Activated naive CD4-positive, alpha-beta T cell treated with anti-CD3 and anti-CD28 coated beads, Interleukin-2, amount 10 ng/mL, durations not matched to agents 7 days and 5 days (primary cell): ENCODE measurements around the gene S100A10.
A peak's percentile ranks its signal among the peaks of the same experiment; 100 is the strongest.

Experiments used
- CTCF ChIA-PET: fragments of 350-600 bp; sonication (Branson Sonifier 250); formaldehyde crosslinking; loops from one replicate; lab custom pipeline; 2021; ENCODE audit warnings: antibody characterized with exemption; lab: Charles Lee
- DNase-seq: peaks from one replicate; pipeline ENCODE4 v3.0.0-alpha.2; 2020
- H3K27ac Mint-ChIP-seq: one replicate; pipeline ENCODE4 v1.8.0; 2021; ENCODE audit warnings: mild to moderate bottlenecking, moderate library complexity, mixed read lengths
- H3K27me3 Mint-ChIP-seq: one replicate; pipeline ENCODE4 v1.8.0; 2021; ENCODE audit warnings: mild to moderate bottlenecking, mixed read lengths
- H3K36me3 Mint-ChIP-seq: one replicate; pipeline ENCODE4 v1.8.0; 2021; ENCODE audit warnings: mixed read lengths
- H3K4me1 Mint-ChIP-seq: one replicate; pipeline ENCODE4 v1.8.0; 2021; ENCODE audit warnings: mixed read lengths
- H3K4me3 Mint-ChIP-seq: one replicate; pipeline ENCODE4 v1.8.0; 2021; ENCODE audit warnings: mild to moderate bottlenecking, moderate library complexity, mixed read lengths
- H3K9me3 Mint-ChIP-seq: one replicate; pipeline ENCODE4 v1.8.0; 2021; ENCODE audit warnings: mixed read lengths

Gene S100A10

DNA sequence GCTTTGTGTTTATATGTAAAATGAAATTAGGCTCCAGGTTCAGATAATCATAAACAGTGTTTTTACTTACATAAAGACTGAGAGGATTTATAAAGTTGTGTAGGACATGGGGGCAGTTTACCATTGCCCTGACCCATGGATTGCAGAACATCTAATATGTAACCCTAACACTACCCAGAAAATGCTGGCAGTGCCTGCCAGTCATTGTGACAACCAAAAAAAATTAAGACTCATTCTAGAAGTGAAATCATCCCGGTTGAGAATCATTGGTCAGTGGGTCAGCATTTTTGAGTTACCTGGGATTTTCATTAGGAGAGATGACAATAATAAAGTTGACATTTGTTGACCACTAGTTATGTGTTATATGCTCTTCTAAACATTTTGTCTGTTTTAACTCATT, 53.1 kb downstream of the S100A10 start:
- CTCF ChIA-PET = interaction anchor here (1.2 to 10.8 kb wide), 4 partner anchors 17 to 59 kb away, joined by 3 to 181 read pairs (median 8); no protein-coding TSS in a partner anchor
- H3K4me3 Mint-ChIP-seq = no peak overlapping the region
- no peak for DNase-seq
- peaks cover 3% of the 10 kb centered on the region for H3K27me3 Mint-ChIP-seq
- no peak overlapping the region for H3K27ac Mint-ChIP-seq
- no peaks in the 10 kb centered on the region for H3K9me3 Mint-ChIP-seq
- peaks cover 10% of the 10 kb centered on the region for H3K4me1 Mint-ChIP-seq
- H3K36me3 Mint-ChIP-seq = no peaks in the 10 kb centered on the region

DNA sequence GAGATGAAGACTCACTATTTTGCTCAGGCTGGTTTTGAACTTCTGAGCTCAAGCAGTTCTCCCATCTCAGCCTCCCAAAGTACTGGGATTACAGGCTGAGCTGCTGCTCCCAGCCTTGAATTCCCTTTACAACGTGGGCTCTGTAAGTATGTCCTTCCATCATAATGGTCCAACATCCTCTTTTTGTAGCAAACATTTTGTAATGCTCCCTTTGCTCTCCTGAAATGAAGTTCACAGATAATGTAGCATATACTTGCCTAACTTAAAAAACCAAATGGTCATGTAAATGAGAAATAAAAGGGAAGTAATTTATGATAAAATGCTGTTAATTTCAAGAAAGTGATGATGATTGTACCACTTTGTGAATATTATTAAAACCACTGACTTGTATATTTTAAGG, 53.9 kb downstream of the S100A10 start:
- Mint-ChIP-seq H3K4me1 (peaks cover 2% of the 10 kb centered on the region), H3K4me3 (no peak overlapping the region), H3K9me3 (no peaks in the 10 kb centered on the region), H3K36me3 (no peaks in the 10 kb centered on the region), H3K27ac (no peak overlapping the region), H3K27me3 (peaks cover 8% of the 10 kb centered on the region)
- CTCF ChIA-PET = interaction anchor here (1.0 to 10.8 kb wide), 5 partner anchors 9 to 60 kb away, joined by 3 to 181 read pairs (median 4); no protein-coding TSS in a partner anchor
- no peak for DNase-seq

DNA sequence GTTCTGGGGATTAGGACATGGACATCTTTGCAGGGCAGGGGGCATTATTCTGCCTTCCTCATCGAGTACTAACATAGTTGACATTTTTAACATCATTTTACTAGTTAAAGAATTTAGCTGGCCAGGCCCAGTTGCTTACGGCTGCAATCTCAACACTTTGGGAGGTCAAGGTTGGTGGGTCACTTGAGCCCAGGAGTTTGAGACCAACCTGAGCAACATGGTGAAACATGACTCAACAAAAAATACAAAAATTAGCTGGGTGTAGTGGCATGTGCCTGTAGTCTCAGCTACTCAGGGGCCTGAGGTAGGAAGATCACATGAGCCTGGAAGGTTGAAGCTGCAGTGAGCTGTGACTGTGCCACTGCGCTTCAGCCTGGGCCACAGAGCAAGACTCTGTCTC, 54.5 kb downstream of the S100A10 start:
- H3K9me3 Mint-ChIP-seq = no peaks in the 10 kb centered on the region
- H3K4me3 Mint-ChIP-seq = no peak overlapping the region

DNA sequence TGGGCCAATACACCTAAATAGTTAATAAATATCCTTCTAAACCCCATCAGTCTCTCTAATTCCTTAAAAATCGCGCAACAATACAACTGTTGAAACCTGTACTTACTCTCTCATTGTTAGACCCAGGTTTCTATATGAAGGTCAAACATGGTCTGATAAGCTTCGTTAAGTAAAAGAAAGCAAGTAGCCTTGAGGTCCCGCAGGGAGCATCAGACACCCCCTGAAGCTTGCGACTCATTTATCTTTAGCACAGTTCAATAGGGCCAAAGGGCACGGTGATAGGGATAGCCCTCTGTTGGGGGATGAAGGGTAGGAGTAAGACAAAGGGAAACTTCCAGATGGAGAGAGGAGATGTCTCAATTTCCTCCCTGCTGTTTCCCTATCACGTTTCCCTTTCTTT, 57.0 kb downstream of the S100A10 start:
- Mint-ChIP-seq H3K27me3 (peaks cover 14% of the 10 kb centered on the region), H3K4me3 (no peak overlapping the region), H3K27ac (no peak overlapping the region), H3K4me1 (peaks cover 2% of the 10 kb centered on the region), H3K9me3 (no peaks in the 10 kb centered on the region), H3K36me3 (no peaks in the 10 kb centered on the region)
- CTCF ChIA-PET = interaction anchor here (0.6 to 10.8 kb wide), 4 partner anchors 31 to 205 kb away, joined by 3 to 181 read pairs (median 36); no protein-coding TSS in a partner anchor
- DNase-seq = no peak

More for the DNA sequence above, 54.5 kb downstream of the S100A10 start:
- Mint-ChIP-seq H3K27me3 (peaks cover 9% of the 10 kb centered on the region), H3K36me3 (no peaks in the 10 kb centered on the region), H3K27ac (no peak overlapping the region), H3K4me1 (peaks cover under 1% of the 10 kb centered on the region)
- CTCF ChIA-PET = interaction anchor here (1.0 to 10.8 kb wide), 5 partner anchors 10 to 61 kb away, joined by 3 to 181 read pairs (median 4); no protein-coding TSS in a partner anchor
- DNase-seq = no peak

DNA sequence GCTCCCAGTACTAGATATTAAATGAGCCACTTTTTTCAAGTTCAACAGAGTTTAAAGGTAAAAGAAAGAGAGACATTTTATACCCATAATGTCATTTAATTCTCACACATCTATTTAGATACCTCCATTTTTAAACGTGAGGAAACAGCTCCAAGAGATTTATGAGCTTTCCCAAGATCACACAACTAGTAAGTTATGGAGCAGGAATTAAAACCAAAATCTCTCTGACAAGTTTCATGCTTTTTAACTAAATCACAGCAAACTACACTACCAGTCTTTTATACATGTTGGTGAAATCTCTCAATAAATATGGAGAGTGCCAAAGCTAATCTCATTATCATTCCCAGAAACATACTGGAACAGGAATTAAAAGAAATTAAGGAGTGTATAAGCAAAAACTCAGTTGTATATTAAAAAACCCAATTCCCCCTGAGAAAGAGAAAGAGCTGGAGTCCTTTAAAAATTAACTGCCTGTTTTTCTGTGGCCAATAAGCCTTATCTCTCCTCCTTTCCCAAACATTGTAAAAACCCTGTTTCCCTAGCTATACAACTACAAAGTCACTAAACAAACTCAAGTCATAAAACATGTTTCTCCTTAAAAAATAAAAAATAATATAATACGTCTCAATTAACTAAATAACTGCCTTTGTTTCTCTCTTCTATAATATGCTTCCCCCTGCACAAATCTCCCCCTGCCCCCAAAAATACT, 57.6 kb downstream of the S100A10 start:
- Mint-ChIP-seq H3K27me3 (peaks cover 14% of the 10 kb centered on the region), H3K27ac (no peak overlapping the region), H3K9me3 (no peaks in the 10 kb centered on the region), H3K36me3 (no peaks in the 10 kb centered on the region), H3K4me3 (no peak overlapping the region), H3K4me1 (peaks cover 2% of the 10 kb centered on the region)
- no peak for DNase-seq
- CTCF ChIA-PET = interaction anchor here (0.6 to 10.8 kb wide), 8 partner anchors 10 to 251 kb away, joined by 3 to 181 read pairs (median 4); no protein-coding TSS in a partner anchor

DNA sequence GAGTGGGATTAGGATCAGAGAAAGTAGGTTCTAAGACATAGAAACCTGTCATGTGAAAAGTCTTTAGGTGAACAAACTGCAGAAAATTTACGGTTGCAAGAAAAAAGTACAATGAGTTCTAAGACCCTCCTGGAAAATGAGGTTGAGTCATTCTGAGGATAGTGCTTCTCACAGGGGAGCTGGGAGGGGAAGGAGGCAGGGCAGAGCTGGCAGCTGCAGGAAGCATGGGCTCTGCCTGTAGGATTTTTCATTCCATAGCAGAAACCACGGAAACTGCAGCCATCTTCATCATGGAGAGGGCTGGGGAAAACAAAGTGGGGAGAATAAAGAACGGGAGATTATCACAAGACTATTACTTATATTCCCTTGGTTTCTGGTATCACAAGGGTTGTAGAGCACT, 58.5 kb downstream of the S100A10 start:
- Mint-ChIP-seq H3K27me3 (peaks cover 14% of the 10 kb centered on the region), H3K27ac (no peak overlapping the region), H3K36me3 (no peaks in the 10 kb centered on the region), H3K9me3 (no peaks in the 10 kb centered on the region), H3K4me1 (peaks cover 2% of the 10 kb centered on the region), H3K4me3 (no peak overlapping the region)
- DNase-seq = no peak
- CTCF ChIA-PET = interaction anchor here (0.7 to 10.8 kb wide), 10 partner anchors 10 to 99 kb away, joined by 3 to 181 read pairs (median 4); no protein-coding TSS in a partner anchor

DNA sequence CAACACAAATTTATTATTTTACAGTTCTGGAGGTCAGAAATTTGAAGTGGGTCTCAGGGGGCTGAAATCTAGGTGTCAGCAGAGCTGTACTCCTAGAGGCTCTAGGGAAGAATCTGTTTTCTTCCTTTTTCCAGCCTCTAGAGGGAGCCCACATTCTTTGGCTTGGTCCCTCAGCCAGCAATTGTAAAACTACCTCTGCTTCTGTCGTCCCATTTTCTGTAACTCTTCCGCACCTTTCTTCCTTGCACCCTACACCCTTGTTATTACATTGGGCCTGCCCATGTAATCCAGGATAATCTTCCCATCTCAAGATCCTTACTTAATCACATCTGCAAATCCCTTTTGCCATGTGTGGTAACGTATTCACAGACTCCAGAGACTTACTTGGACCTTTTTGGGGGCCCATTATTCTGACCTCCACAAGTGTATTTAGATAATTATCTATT, 59.6 kb downstream of the S100A10 start:
- H3K4me3 Mint-ChIP-seq = no peak overlapping the region
- H3K36me3 Mint-ChIP-seq = no peaks in the 10 kb centered on the region
- H3K4me1 Mint-ChIP-seq = peaks cover 2% of the 10 kb centered on the region
- no peak overlapping the region for H3K27ac Mint-ChIP-seq
- no peaks in the 10 kb centered on the region for H3K9me3 Mint-ChIP-seq
- DNase-seq = peak; percentile 51
- CTCF ChIA-PET = interaction anchor here (0.8 to 10.8 kb wide), 19 partner anchors 10 to 110 kb away, joined by 3 to 181 read pairs (median 5); partner anchors contain the start of gene THEM4
- H3K27me3 Mint-ChIP-seq = peaks cover 14% of the 10 kb centered on the region
